KMS-11 (cell line): ENCODE results near the gene LCLAT1.

Experiments
- H2AFZ ChIP-seq: fragments of 200-600 bp; sonication (generic); 2 replicates; pipeline ENCODE4 v1.6.1; 2016; ENCODE audit warnings: antibody characterized with exemption, mixed run types, low read depth
- H3K27ac ChIP-seq: fragments of 200-600 bp; sonication (generic); 2 replicates; pipeline ENCODE4 v1.6.1; 2016; ENCODE audit warnings: mild to moderate bottlenecking, mixed run types
- H3K27me3 ChIP-seq: fragments of 200-600 bp; sonication (generic); 2 replicates; pipeline ENCODE4 v1.6.1; 2017; ENCODE audit warnings: mild to moderate bottlenecking, low read depth, mixed run types, moderate library complexity; ENCODE audit not compliant: insufficient read depth
- H3K36me3 ChIP-seq: fragments of 200-600 bp; sonication (generic); 2 replicates; pipeline ENCODE4 v1.6.1; 2017; ENCODE audit warnings: mild to moderate bottlenecking, mixed run types; ENCODE audit not compliant: insufficient read depth
- H3K4me1 ChIP-seq: fragments of 200-600 bp; sonication (generic); 2 replicates; pipeline ENCODE4 v1.6.1; 2016; ENCODE audit warnings: mild to moderate bottlenecking, low read depth, mixed run types; ENCODE audit not compliant: poor library complexity, severe bottlenecking
- H3K4me2 ChIP-seq: fragments of 200-600 bp; sonication (generic); 2 replicates; pipeline ENCODE4 v1.7.0; 2016; ENCODE audit warnings: mild to moderate bottlenecking, mixed run types
- H3K4me3 ChIP-seq: fragments of 200-600 bp; sonication (generic); IDR thresholded peaks from 2 replicates; pipeline ENCODE4 v1.6.1; 2017; ENCODE audit warnings: low read depth, low read length, mixed read lengths; ENCODE audit not compliant: insufficient read depth
- H3K79me2 ChIP-seq: fragments of 200-600 bp; sonication (generic); 2 replicates; pipeline ENCODE4 v1.6.1; 2016; ENCODE audit warnings: low read depth, mixed run types; ENCODE audit not compliant: insufficient read depth
- H3K9ac ChIP-seq: fragments of 200-600 bp; sonication (generic); 2 replicates; pipeline ENCODE4 v1.6.1; 2016; ENCODE audit warnings: mild to moderate bottlenecking, mixed run types
- H4K20me1 ChIP-seq: fragments of 200-600 bp; sonication (generic); 2 replicates; pipeline ENCODE4 v1.6.1; 2016; ENCODE audit warnings: mild to moderate bottlenecking, mixed run types; ENCODE audit not compliant: insufficient read depth
- TF ChIP-seq, protein P1 (sequence below): fragments of 200-600 bp; sonication (generic); conservative IDR thresholded peaks from 2 replicates; pipeline ENCODE4 v1.6.1; 2017; ENCODE audit warnings: low read depth, mild to moderate bottlenecking, antibody characterized with exemption, low read length, moderate library complexity, mixed read lengths

LCLAT1 gene

DNA sequence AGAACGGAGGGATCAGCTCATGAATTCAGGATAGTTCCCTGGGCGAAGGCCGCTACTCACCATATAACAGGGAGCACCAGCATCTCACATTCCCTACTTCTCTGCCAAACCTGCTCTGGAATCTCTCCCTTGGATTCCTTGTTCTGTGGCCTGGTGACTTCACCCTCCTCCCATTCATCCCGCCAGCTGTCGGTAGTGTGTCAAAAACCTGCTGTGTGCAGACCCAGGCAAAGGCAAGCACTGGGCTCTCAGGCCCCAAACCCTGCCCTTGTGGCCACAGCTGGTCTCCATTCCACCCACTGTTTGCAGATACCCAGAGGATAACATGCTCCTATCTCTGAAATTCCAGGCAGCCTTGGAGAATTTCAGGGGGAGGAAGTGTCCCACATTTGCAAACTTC lies 208.6 kb downstream of the LCLAT1 start:
- Histone ChIP-seq H3K4me1 (no peaks in the 10 kb centered on the region), H2AFZ (no peak overlapping the region), H3K4me3 (no peak overlapping the region)

DNA sequence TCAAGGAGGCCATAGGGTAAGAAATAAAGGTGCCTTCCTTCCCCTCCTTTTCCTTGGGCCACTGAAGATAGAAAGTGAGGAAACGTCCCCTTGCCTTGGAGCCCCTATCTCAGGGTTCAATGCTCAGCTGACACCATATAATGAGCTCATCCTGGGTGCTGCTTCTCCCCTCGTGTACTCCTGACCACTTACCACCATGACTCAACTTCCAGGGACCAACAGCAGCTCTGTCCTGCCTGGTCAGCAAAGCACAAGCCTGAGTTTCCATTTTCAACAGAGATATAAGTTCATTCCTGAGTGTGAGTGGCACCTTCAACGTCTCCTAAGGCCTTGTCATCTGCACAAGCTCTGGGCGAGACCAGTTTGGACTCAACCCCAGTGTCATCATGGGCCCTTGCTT lies 209.0 kb downstream of the LCLAT1 start:
- H2AFZ ChIP-seq: no peak overlapping the region
- H3K9ac ChIP-seq: no peak overlapping the region
- H3K27me3 ChIP-seq: no peaks in the 10 kb centered on the region
- TF ChIP-seq, protein P1, sequence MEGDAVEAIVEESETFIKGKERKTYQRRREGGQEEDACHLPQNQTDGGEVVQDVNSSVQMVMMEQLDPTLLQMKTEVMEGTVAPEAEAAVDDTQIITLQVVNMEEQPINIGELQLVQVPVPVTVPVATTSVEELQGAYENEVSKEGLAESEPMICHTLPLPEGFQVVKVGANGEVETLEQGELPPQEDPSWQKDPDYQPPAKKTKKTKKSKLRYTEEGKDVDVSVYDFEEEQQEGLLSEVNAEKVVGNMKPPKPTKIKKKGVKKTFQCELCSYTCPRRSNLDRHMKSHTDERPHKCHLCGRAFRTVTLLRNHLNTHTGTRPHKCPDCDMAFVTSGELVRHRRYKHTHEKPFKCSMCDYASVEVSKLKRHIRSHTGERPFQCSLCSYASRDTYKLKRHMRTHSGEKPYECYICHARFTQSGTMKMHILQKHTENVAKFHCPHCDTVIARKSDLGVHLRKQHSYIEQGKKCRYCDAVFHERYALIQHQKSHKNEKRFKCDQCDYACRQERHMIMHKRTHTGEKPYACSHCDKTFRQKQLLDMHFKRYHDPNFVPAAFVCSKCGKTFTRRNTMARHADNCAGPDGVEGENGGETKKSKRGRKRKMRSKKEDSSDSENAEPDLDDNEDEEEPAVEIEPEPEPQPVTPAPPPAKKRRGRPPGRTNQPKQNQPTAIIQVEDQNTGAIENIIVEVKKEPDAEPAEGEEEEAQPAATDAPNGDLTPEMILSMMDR: no peak
- H3K36me3 ChIP-seq: no peaks in the 10 kb centered on the region
- H4K20me1 ChIP-seq: no peaks in the 10 kb centered on the region
- no peak overlapping the region for H3K4me3 ChIP-seq
- H3K79me2 ChIP-seq: no peaks in the 10 kb centered on the region
- no peak overlapping the region for H3K27ac ChIP-seq
- no peak overlapping the region for H3K4me2 ChIP-seq
- no peaks in the 10 kb centered on the region for H3K4me1 ChIP-seq

More for the DNA sequence above, 208.6 kb downstream of the LCLAT1 start:
- Histone ChIP-seq H3K36me3 (no peaks in the 10 kb centered on the region), H3K9ac (no peak overlapping the region), H4K20me1 (no peaks in the 10 kb centered on the region), H3K79me2 (no peaks in the 10 kb centered on the region), H3K4me2 (no peak overlapping the region), H3K27me3 (no peaks in the 10 kb centered on the region), H3K27ac (no peak overlapping the region)
- TF ChIP-seq, protein P1: no peak

DNA sequence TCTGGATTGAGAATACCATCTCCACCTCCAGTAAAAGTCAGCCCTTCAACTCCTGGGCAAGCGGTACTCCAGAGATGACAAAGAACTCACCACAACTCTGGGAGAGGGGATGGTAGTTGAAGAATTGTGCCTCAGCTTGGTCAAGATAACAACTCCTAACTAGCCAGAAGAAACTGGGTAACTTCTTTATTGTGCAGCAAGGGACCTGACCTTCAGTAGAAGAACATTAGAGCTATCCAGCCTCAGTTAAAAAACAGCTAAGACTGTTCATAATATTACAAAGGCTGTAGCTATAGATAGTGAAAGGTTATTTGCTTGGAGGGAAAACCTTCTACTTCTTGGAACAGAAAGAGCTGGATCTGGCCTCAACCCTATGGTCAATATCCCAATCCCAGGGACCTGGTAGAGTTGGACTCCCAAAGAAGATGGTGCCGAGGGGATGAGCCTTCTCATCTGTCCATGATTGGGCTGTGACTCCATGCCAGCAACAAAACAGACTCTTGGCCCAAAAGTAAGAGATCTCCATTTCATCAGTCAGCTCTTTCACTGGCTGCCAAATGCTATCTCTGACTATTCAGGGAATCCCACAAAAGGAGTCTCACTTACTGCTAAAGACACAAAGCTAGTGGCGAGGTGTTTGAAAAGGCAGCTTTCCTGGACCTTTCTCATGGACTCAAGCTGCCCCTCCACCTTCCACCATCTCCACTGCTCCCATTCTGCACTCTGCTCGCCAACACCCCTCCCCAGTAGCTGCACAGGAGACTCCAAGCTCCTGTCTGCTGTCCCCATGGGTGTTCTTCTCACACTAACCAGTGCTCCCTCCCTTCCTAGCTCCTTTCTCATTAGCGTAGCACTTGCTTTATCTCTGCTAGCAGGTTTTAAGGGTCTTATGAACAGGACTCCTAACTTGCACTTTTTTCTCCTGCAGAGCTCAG lies 214.4 kb downstream of the LCLAT1 start:
- H3K4me1 ChIP-seq: no peaks in the 10 kb centered on the region
- H3K27me3 ChIP-seq: no peaks in the 10 kb centered on the region
- no peaks in the 10 kb centered on the region for H4K20me1 ChIP-seq
- no peaks in the 10 kb centered on the region for H3K79me2 ChIP-seq
- no peaks in the 10 kb centered on the region for H3K36me3 ChIP-seq
- H3K27ac ChIP-seq: no peak overlapping the region
- H3K9ac ChIP-seq: no peak overlapping the region
- H2AFZ ChIP-seq: no peak overlapping the region
- TF ChIP-seq, protein P1: no peak
- H3K4me3 ChIP-seq: no peak overlapping the region
- H3K4me2 ChIP-seq: no peak overlapping the region

DNA sequence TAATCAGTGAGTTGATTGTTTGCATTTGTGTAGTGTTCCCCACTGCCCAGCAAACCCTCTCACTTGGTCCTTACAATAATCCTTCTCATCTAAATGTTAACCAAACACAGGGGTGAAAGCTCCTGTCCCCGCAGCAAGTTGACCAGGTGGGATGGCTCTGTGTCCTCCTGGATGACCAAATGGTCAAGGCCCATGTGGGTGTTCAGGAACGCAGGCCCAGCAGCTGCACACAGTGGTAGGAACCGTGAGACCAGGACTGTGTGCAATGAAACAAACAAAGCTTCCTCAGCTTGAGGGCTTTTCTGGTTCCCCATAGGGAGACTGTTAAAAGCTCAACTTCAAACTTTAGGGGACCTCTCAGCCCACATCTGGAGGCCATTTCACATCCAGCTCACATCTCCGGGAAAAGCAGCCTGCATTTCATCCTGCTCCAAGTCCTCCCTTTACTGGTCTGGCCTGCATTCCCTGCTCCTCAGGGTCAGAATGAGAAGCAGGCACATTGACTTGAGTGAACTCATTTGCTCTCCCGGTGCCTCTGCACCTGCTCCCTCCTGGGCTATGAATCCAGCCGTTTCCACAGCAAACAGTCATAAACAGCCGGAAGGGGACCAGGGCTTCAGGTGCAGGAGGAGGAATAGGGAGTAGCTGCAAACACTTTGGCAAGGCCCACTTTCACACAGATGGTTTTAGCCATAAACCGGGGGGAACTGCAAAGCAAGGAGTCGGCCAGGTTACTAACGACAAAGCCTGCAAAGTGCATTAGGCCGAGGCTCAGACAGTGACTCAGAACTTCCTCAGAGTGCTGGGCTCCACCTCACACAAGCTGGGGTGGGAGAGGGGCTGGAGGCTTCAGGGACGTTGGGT lies 215.5 kb downstream of the LCLAT1 start:
- Histone ChIP-seq H3K9ac (no peak overlapping the region), H3K36me3 (no peaks in the 10 kb centered on the region), H3K4me1 (no peaks in the 10 kb centered on the region), H3K79me2 (no peaks in the 10 kb centered on the region), H4K20me1 (no peaks in the 10 kb centered on the region), H2AFZ (no peak overlapping the region), H3K4me3 (no peak overlapping the region), H3K27ac (no peak overlapping the region), H3K4me2 (no peak overlapping the region), H3K27me3 (no peaks in the 10 kb centered on the region)
- TF ChIP-seq, protein P1: no peak
